HepG2 (cell line): ENCODE measurements around the gene SORBS2. TPM values are rescaled to one million over a fixed set of nuclear protein-coding genes. Genes with fewer than 3 reads are reported as not detected.

Source experiments
- AHR ChIP-seq: IDR thresholded peaks from 2 replicates; pipeline ENCODE4 v1.6.1; 2018; ENCODE audit warnings: missing genetic modification reagents, missing compliant biosample characterization
- ASH2L ChIP-seq: fragments of 300-600, 200-600 bp; sonication (generic); IDR thresholded peaks from 2 replicates; pipeline ENCODE4 v1.7.0; 2017; ENCODE audit warnings: low read depth, mild to moderate bottlenecking, moderate library complexity, mixed read lengths, low read length; ENCODE audit not compliant: insufficient read length
- CBX1 ChIP-seq: IDR thresholded peaks from one replicate; pipeline ENCODE4 v1.6.1; 2016; ENCODE audit warnings: antibody characterized with exemption, low read depth
- DNMT3B ChIP-seq: conservative IDR thresholded peaks from 2 replicates; pipeline ENCODE4 v1.6.1; 2016; ENCODE audit warnings: missing biosample characterization, control low read depth
- HNRNPK ChIP-seq: fragments of 200-400 bp; formaldehyde crosslinking; IDR thresholded peaks from 2 replicates; pipeline ENCODE4 v1.6.1; 2018; ENCODE audit warnings: low read length, low read depth, moderate library complexity, mild to moderate bottlenecking; ENCODE audit not compliant: poor library complexity, severe bottlenecking
- KDM2A ChIP-seq: sonication (generic); formaldehyde crosslinking; IDR thresholded peaks from 2 replicates; pipeline ENCODE4 v1.4.0; 2020; ENCODE audit warnings: low read depth, missing genetic modification reagents, borderline replicate concordance
- KLF16 ChIP-seq, 2 experiments: sonication (generic) in 1 of 2; formaldehyde crosslinking in 1 of 2; IDR thresholded peaks; 2 replicates each; pipeline versions ENCODE4 v1.6.1 to v1.8.0; 2016 to 2023; ENCODE audit warnings: missing genetic modification reagents in 2 of 2, missing compliant biosample characterization in 1 of 2
- MXI1 ChIP-seq: IDR thresholded peaks from 3 replicates; pipeline ENCODE4 v1.6.1; 2012; ENCODE audit warnings: low read depth, low read length, inconsistent platforms, borderline replicate concordance
- NAIF1 ChIP-seq: sonication (generic); formaldehyde crosslinking; IDR thresholded peaks from 2 replicates; pipeline ENCODE4 v1.5.0; 2020; ENCODE audit warnings: mild to moderate bottlenecking, missing genetic modification reagents, borderline replicate concordance
- NCOA2 ChIP-seq: sonication (generic); formaldehyde crosslinking; IDR thresholded peaks from 2 replicates; pipeline ENCODE4 v1.8.0; 2022; ENCODE audit warnings: inconsistent platforms
- NRL ChIP-seq: sonication (generic); formaldehyde crosslinking; IDR thresholded peaks from 2 replicates; pipeline ENCODE4 v1.5.0; 2020; ENCODE audit warnings: missing genetic modification reagents, mild to moderate bottlenecking, moderate library complexity, borderline replicate concordance
- PATZ1 ChIP-seq: sonication (generic); formaldehyde crosslinking; IDR thresholded peaks from 2 replicates; pipeline ENCODE4 v1.4.0; 2020; ENCODE audit warnings: missing genetic modification reagents
- SP2 ChIP-seq: sonication (generic); formaldehyde crosslinking; IDR thresholded peaks from 2 replicates; pipeline ENCODE4 v1.5.1; 2020; ENCODE audit warnings: mild to moderate bottlenecking, missing genetic modification reagents
- SPEN ChIP-seq: sonication (generic); formaldehyde crosslinking; IDR thresholded peaks from 2 replicates; pipeline ENCODE4 v1.5.1; 2020; ENCODE audit warnings: low read depth, mild to moderate bottlenecking, missing genetic modification reagents
- TCF12 ChIP-seq, 2 experiments: fragments of 450-650 bp in 1 of 2; sonication (generic) in 1 of 2; formaldehyde crosslinking in 1 of 2; IDR thresholded peaks; 2 replicates each; pipeline versions ENCODE4 v1.6.1 to v1.8.0; 2017 to 2022; ENCODE audit warnings: antibody characterized with exemption in 1 of 2, mild to moderate bottlenecking in 1 of 2, missing genetic modification reagents in 1 of 2, moderate library complexity in 1 of 2
- ZBTB33 ChIP-seq: sonication (generic); formaldehyde crosslinking; IDR thresholded peaks from 2 replicates; pipeline ENCODE4 v1.4.0; 2020; ENCODE audit warnings: missing genetic modification reagents
- ZBTB39 ChIP-seq: sonication (generic); formaldehyde crosslinking; IDR thresholded peaks from 2 replicates; pipeline ENCODE4 v1.5.0; 2020; ENCODE audit warnings: missing genetic modification reagents
- ZFP82 ChIP-seq: sonication (generic); formaldehyde crosslinking; IDR thresholded peaks from 2 replicates; pipeline ENCODE4 v1.5.1; 2020; ENCODE audit warnings: mild to moderate bottlenecking, missing genetic modification reagents, borderline replicate concordance
- ZNF326 ChIP-seq: sonication (generic); formaldehyde crosslinking; IDR thresholded peaks from 2 replicates; pipeline ENCODE4 v1.4.0; 2020; ENCODE audit warnings: missing genetic modification reagents, borderline replicate concordance
- ZNF34 ChIP-seq: sonication (generic); formaldehyde crosslinking; IDR thresholded peaks from 2 replicates; pipeline ENCODE4 v1.4.0; 2020; ENCODE audit warnings: mild to moderate bottlenecking, missing genetic modification reagents, borderline replicate concordance
- ZNF382 ChIP-seq: sonication (generic); formaldehyde crosslinking; IDR thresholded peaks from 2 replicates; pipeline ENCODE4 v1.5.0; 2020; ENCODE audit warnings: missing genetic modification reagents, mild to moderate bottlenecking, borderline replicate concordance
- ZNF414 ChIP-seq: sonication (generic); formaldehyde crosslinking; IDR thresholded peaks from 2 replicates; pipeline ENCODE4 v1.5.0; 2020; ENCODE audit warnings: missing genetic modification reagents
- polyA plus RNA-seq, 8 experiments: library from polyadenylated mRNA; depleted of rRNA in 3 of 8; stranded (reverse) in 7 of 8; unstranded in 1 of 8; fragments of >200 nt; fragmentation: Illumina TruSeq in 4 of 8; extraction: Trizol in 4 of 8; gene quantifications; 2 replicates each; pipeline versions ENCODE4 v1.2.1 to v1.2.3, GENCODE V29; 2011 to 2016; ENCODE audit warnings: low read depth in 4 of 8, missing spikeins in 1 of 8, mixed read lengths in 1 of 8; ENCODE audit not compliant: insufficient read depth in 1 of 8
- total RNA-seq, 5 experiments: library from RNA; depleted of rRNA; stranded (reverse); fragments of >200 nt; fragmentation: Illumina TruSeq; extraction: Trizol; gene quantifications; 2 replicates each; pipeline ENCODE4 v1.2.3, GENCODE V29; 2016; ENCODE audit warnings: low read depth in 1 of 5

SORBS2 gene
- total and polyA plus RNA-seq, 2 of the 13 experiments (the other 11 are each of a cell fraction or from before 2014, with no cell fraction given), result 25.0 to 80.5 TPM

GRCh38 chr4:185774131-185774653 lies 37.8 kb downstream of the SORBS2 start (continued):
- TF ChIP-seq KLF16 (CRISPR knock-in tag; IDR thresholded peaks at IDR 0.05) (0 out of 4 replicates have a peak, but pooled peaks of 1 of the 2 experiments have one; percentile 38), ZBTB33 (CRISPR knock-in tag) (no peak), SP2 (no peak), ZNF414 (peak; percentile 54), DNMT3B (CRISPR knock-in tag) (no peak), ZNF326 (CRISPR knock-in tag) (no peak), NRL (CRISPR knock-in tag) (no peak), HNRNPK (no peak), TCF12 (IDR thresholded peaks at IDR 0.05) (no peak), TCF12 (CRISPR knock-in tag; IDR thresholded peaks at IDR 0.05) (peak; percentile 25; the same call in 1 of the 2 replicates), AHR (CRISPR knock-in tag) (no peak), CBX1 (no peak), PATZ1 (CRISPR knock-in tag) (peak; percentile 79), SPEN (CRISPR knock-in tag) (no peak), ZFP82 (CRISPR knock-in tag) (no peak), NCOA2 (CRISPR knock-in tag) (peak; percentile 78), NAIF1 (CRISPR knock-in tag) (no peak), ZBTB39 (CRISPR knock-in tag) (no peak), ZNF382 (no peak), MXI1 (0 out of 3 replicates have a peak, but pooled peaks have one; percentile 13), KDM2A (no peak), ASH2L (peak; percentile 99), ZNF34 (CRISPR knock-in tag) (no peak)
